SK-N-SH treated with all-trans-retinoic acid at 6 μM for 48 hours (cell line): Measurements from ENCODE around the gene TMEM131.

Source experiments
- ARNTL ChIP-seq: fragments of 450-650 bp; formaldehyde crosslinking; IDR thresholded peaks from 2 replicates; pipeline ENCODE4 v1.5.0; 2020; ENCODE audit warnings: low read depth, mild to moderate bottlenecking, moderate library complexity, borderline replicate concordance
- TF ChIP-seq, protein P1 (sequence below): fragments of 250-450 bp; sonication (Bioruptor Pico); IDR thresholded peaks from 2 replicates; pipeline ENCODE4 v1.8.0; 2021; ENCODE audit warnings: low read depth, mild to moderate bottlenecking, moderate library complexity, borderline replicate concordance

DNA sequence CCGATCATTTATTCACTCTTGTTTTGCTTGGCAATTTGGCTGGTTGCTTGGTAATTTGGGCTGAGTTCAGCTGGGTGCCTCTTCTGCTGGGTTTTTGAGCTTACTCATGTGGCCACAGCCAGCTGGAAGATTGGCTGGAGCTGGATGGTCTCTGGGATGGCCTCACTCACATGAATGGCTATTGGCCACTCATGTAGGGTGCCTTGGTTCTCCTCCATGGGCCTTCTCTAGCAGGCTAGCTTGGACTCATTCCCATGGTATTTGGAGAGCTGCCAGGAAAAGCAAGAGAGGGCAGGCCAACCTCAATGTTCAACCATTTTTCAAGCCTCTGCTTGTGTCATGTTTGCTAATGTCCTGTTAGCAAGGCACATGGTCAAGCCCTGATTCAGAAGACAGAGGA, 265.5 kb downstream of the TMEM131 start:
- TF ChIP-seq ARNTL (CRISPR knock-in tag) = no peak
- TF ChIP-seq, protein P1, sequence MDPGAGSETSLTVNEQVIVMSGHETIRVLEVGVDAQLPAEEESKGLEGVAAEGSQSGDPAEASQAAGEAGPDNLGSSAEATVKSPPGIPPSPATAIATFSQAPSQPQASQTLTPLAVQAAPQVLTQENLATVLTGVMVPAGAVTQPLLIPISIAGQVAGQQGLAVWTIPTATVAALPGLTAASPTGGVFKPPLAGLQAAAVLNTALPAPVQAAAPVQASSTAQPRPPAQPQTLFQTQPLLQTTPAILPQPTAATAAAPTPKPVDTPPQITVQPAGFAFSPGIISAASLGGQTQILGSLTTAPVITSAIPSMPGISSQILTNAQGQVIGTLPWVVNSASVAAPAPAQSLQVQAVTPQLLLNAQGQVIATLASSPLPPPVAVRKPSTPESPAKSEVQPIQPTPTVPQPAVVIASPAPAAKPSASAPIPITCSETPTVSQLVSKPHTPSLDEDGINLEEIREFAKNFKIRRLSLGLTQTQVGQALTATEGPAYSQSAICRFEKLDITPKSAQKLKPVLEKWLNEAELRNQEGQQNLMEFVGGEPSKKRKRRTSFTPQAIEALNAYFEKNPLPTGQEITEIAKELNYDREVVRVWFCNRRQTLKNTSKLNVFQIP (CRISPR knock-in tag) = no peak
